ENCODE measurements around the gene ZNF385A. TPM values are rescaled to one million over a fixed set of nuclear protein-coding genes. Genes with fewer than 3 reads are reported as not detected.

Gene ZNF385A
- total and polyA plus RNA-seq, 2 of the 8 experiments (the other 6 are each of a cell fraction or from before 2014, with no cell fraction given) = 5.2 to 14.3 TPM

DNA sequence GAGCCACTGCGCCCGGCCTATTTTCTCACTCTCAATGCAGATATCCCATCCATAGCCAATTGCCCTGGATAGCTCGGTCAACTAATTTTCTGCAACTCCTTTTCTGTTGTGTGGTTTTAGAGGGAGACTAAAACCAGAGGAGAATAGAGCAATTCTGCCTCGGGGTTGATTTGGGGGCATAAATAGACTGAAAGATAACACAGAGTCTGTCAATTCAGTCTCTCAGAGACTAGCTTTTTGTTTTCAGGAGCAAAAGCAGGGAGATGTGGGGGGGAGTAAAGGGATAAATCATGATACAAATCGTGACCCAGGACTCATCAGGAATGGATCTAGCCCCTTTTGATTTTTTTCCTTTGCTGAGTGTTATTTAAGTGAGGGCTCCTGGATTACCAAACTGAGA is 53.1 kb downstream of the ZNF385A start:
- H3K79me1 ChIP-seq (ENCODE audit: low read depth, low read length) = no peaks in the 10 kb centered on the region; the same call in 1 of the 2 replicates
- H3K23ac ChIP-seq (ENCODE audit: insufficient read length) = no peak overlapping the region
- no peak overlapping the region for H2AFZ ChIP-seq (ENCODE audit: low read length)
- H2AK5ac ChIP-seq (ENCODE audit: low read depth, low read length) = no peak overlapping the region
- H4K5ac ChIP-seq (ENCODE audit: insufficient read length, low read depth, low read length) = no peak overlapping the region
- no peak overlapping the region for H4K91ac ChIP-seq (replicated peaks; ENCODE audit: insufficient read length, low read length)
- peaks cover 0 to 9% (median 3%) of the 10 kb centered on the region in 4 experiments; a peak in 1 of 7 replicates for H3K4me1 ChIP-seq (replicated peaks in 1 of 4; ENCODE audit: control insufficient read depth in 3 of 4, insufficient read depth in 4 of 4, low read length in 3 of 4)
- no peaks in the 10 kb centered on the region for H3K9me3 ChIP-seq (ENCODE audit: insufficient read depth in 2 of 2, low read depth in 1 of 2, low read length in 1 of 2)
- H3K14ac ChIP-seq (ENCODE audit: insufficient read length) = no peak overlapping the region
- no peaks in the 10 kb centered on the region; the same call in 1 of the 2 replicates for H3K23me2 ChIP-seq (ENCODE audit: low read depth, low read length)
- H2BK120ac ChIP-seq (replicated peaks; ENCODE audit: low read depth, low read length) = no peak overlapping the region
- no peak overlapping the region for H3K4ac ChIP-seq (replicated peaks; ENCODE audit: insufficient read length, low read depth, low read length)
- H4K20me1 ChIP-seq (replicated peaks in 1 of 2; ENCODE audit: control insufficient read depth in 1 of 2, insufficient read depth in 2 of 2, low read length in 2 of 2) = peaks cover 0 to 5% of the 10 kb centered on the region in 2 experiments
- H3K4me3 ChIP-seq (ENCODE audit: extremely low read depth in 1 of 4, insufficient read depth in 2 of 4, low read depth in 3 of 4, low read length in 4 of 4) = no peak overlapping the region
- H3K79me2 ChIP-seq (ENCODE audit: control insufficient read depth in 1 of 2, insufficient read depth in 2 of 2, low read length in 2 of 2) = no peaks in the 10 kb centered on the region; a peak in 2 of 4 replicates
- H3K18ac ChIP-seq (ENCODE audit: extremely low read depth, low read length) = no peak overlapping the region
- H3K36me3 ChIP-seq (ENCODE audit: control insufficient read depth in 2 of 4, insufficient read depth in 4 of 4, low read length in 3 of 4) = no peaks in the 10 kb centered on the region; a peak in 1 of 8 replicates
- H3K9ac ChIP-seq (replicated peaks in 1 of 4; ENCODE audit: extremely low read depth in 1 of 4, low read depth in 3 of 4, low read length in 3 of 4) = no peak overlapping the region
- DNase-seq (ENCODE audit: low read depth in 1 of 2, low spot score in 2 of 2) (no peak), FAIRE-seq (no peak)
- WGBS, 2 experiments (ENCODE audit: extremely low coverage in 1 of 2, insufficient coverage in 1 of 2, insufficient read length in 1 of 2, insufficient replicate concordance in 2 of 2, low coverage in 1 of 2, low lambda C conversion rate in 2 of 2, missing lambda C conversion rate in 1 of 2) = 89% methylated on average over 5 of the region's 5 CpGs; no CpG with 5 or more reads in 1 of the 2 experiments
- ChIA-PET POLR2A (ENCODE audit: partially characterized antibody) (interaction anchor here (1.1 to 16.2 kb wide), 9 partner anchors 7 to 107 kb away, joined by 3 to 166 read pairs (median 14); partner anchors contain the start of genes CBX5, COPZ1 and HNRNPA1), CTCF (ENCODE audit: partially characterized antibody) (interaction anchor here (0.7 to 34.6 kb wide), 6 partner anchors 20 to 80 kb away, joined by 3 to 618 read pairs (median 64); partner anchors contain the start of gene NFE2)
- no peak overlapping the region for H2BK15ac ChIP-seq (ENCODE audit: low read length)
- H2BK5ac ChIP-seq (ENCODE audit: low read depth, low read length) = no peak overlapping the region
- H3K56ac ChIP-seq (replicated peaks; ENCODE audit: insufficient read length, low read depth, low read length) = no peak overlapping the region
- H4K8ac ChIP-seq (ENCODE audit: extremely low read depth, insufficient read depth, low read length) = no peak overlapping the region
- H3K4me2 ChIP-seq (ENCODE audit: insufficient read depth in 1 of 2, low read depth in 2 of 2, low read length in 2 of 2) = no peak overlapping the region
- no peak overlapping the region for H2BK12ac ChIP-seq (ENCODE audit: low read depth, low read length)
- H3K27ac ChIP-seq (ENCODE audit: low read depth, low read length) = no peak overlapping the region
- H3K27me3 ChIP-seq (replicated peaks in 1 of 4; ENCODE audit: control insufficient read depth in 3 of 4, extremely low read depth in 1 of 4, insufficient read depth in 3 of 4, low read length in 3 of 4) = no peaks in the 10 kb centered on the region
- H2BK20ac ChIP-seq (ENCODE audit: low read length) = no peak overlapping the region
- TF ChIP-seq ZNF274 (IDR thresholded peaks at IDR 0.05; ENCODE audit: borderline replicate concordance, extremely low read depth, low read length) (no peak), SUZ12 (IDR thresholded peaks at IDR 0.05; ENCODE audit: low read length) (no peak), ASH2L (IDR thresholded peaks at IDR 0.05; ENCODE audit: low read length) (no peak), SIX5 (IDR thresholded peaks at IDR 0.05; ENCODE audit: low read depth, low read length) (no peak), CBX8 (IDR thresholded peaks at IDR 0.05; ENCODE audit: borderline replicate concordance, low read depth, low read length) (no peak), RNF2 (IDR thresholded peaks at IDR 0.05; ENCODE audit: borderline replicate concordance, low read depth, low read length, missing control alignments, poor library complexity, severe bottlenecking) (no peak), CREB1 (IDR thresholded peaks at IDR 0.05) (no peak), TCF12 (IDR thresholded peaks at IDR 0.05; ENCODE audit: low read depth, low read length) (no peak), SIRT6 (IDR thresholded peaks at IDR 0.05; ENCODE audit: low read length) (no peak), NANOG (IDR thresholded peaks at IDR 0.05; ENCODE audit: insufficient read depth, low read depth, low read length, poor library complexity, severe bottlenecking) (no peak), RXRA (IDR thresholded peaks at IDR 0.05; ENCODE audit: insufficient read depth, low read depth, low read length) (no peak)
- TF ChIP-seq, protein P1, sequence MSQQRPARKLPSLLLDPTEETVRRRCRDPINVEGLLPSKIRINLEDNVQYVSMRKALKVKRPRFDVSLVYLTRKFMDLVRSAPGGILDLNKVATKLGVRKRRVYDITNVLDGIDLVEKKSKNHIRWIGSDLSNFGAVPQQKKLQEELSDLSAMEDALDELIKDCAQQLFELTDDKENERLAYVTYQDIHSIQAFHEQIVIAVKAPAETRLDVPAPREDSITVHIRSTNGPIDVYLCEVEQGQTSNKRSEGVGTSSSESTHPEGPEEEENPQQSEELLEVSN (IDR thresholded peaks at IDR 0.05) = no peak
